ENCODE measurements around the gene TBL3. TPM values are rescaled to one million over a fixed set of nuclear protein-coding genes. Genes with fewer than 3 reads are reported as not detected.

Gene TBL3
- total and polyA plus RNA-seq, 9 of the 15 experiments (the other 6 are each of a cell fraction or from before 2014, with no cell fraction given) = 0.97 to 117 (median 24.5) TPM

GRCh38 chr16:1991948-1992703 lies 20.3 kb downstream of the TBL3 start (continued):
- no peak for TF ChIP-seq BRCA1 (IDR thresholded peaks at IDR 0.05)
- TF ChIP-seq BRCA1 (CRISPR knock-in tag; IDR thresholded peaks at IDR 0.05) = no peak
- TF ChIP-seq MGA (IDR thresholded peaks at IDR 0.05) = peak; percentile 94
- peak; percentile 90 for TF ChIP-seq E2F5 (CRISPR knock-in tag; IDR thresholded peaks at IDR 0.05)
- TF ChIP-seq ZBTB9 (CRISPR knock-in tag; IDR thresholded peaks at IDR 0.05) = peak; percentile 35; the same call in 1 of the 2 replicates
- peak; percentile 51; the same call in 1 of the 2 replicates for TF ChIP-seq SIN3B (IDR thresholded peaks at IDR 0.05; ENCODE audit: low read depth)
- TF ChIP-seq PHF20 (IDR thresholded peaks at IDR 0.05; ENCODE audit: partially characterized antibody) = peak; percentile 80
- no peak for TF ChIP-seq ZNF140 (CRISPR knock-in tag; IDR thresholded peaks at IDR 0.05)
- peak; percentile 48; the same call in 1 of the 2 replicates for TF ChIP-seq SMAD4 (CRISPR knock-in tag; conservative IDR thresholded peaks at IDR 0.05)
- no peak for TF ChIP-seq ZEB2 (IDR thresholded peaks at IDR 0.05)
- no peak for TF ChIP-seq ID3 (CRISPR knock-in tag; IDR thresholded peaks at IDR 0.05)
- 0 out of 2 replicates have a peak, but pooled peaks have one; percentile 29 for TF ChIP-seq ID3 (tag; IDR thresholded peaks at IDR 0.05)
- TF ChIP-seq SP1 (CRISPR knock-in tag; IDR thresholded peaks at IDR 0.05) = peak; percentile 79
